Measurements from ENCODE around the gene HEXIM2. TPM values are rescaled to one million over a fixed set of nuclear protein-coding genes. Genes with fewer than 3 reads are reported as not detected.

HEXIM2 gene
- total and polyA plus RNA-seq, 2 of the 13 experiments (the other 11 are each of a cell fraction or from before 2014, with no cell fraction given) = 27.1 to 32.4 TPM

DNA sequence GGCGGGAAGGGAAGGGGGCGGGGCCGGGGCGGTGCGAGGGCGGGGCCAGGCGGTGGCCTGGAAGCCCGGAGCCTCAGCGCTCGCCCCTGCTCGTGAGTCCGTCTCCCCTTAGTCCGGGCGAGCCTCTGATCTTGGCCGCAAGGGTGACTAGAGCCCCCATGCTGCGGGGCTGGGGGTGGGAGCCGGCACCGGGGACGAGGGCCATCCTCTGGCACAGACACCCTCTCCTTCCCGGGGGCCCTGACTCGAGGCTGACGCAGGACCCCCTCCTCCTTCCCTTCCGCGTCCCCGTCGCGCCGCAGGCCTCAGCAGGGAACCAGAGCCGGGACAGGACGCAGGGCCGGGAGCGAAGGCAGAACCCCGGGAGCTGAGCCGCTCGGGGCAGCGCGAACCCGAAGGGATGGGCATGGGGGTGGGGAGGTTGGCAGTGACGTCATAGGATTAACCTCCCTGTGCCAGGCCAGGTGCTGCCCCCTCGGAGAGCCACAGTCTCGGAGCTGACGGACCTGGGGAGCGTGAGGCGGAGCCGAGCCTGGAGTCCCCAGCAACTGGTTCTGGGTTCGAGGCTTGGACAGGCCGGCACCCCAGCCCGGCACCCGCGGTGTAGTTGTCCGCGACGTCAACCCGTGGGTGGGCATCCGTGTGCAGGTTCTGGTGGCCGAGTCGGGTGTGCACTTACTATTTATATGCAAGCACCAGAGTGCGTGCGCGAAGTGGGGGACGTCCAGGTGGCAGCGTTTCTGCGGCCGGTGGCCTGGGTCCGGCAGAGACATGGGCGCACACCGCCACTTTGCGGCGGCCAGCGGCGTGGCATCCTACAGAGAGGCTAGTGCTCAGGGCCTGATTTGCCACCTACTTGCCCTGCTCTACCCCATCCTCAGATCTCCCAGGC, 28.9 kb upstream of the HEXIM2 start (continued):
- TF ChIP-seq ZNF83 (CRISPR knock-in tag; IDR thresholded peaks at IDR 0.05; ENCODE audit: borderline replicate concordance) (peak; percentile 53; the same call in 1 of the 2 replicates), ZNF160 (CRISPR knock-in tag; IDR thresholded peaks at IDR 0.05) (peak; percentile 40; the same call in 1 of the 2 replicates), ZNF225 (CRISPR knock-in tag; IDR thresholded peaks at IDR 0.05) (0 out of 2 replicates have a peak, but pooled peaks have one; percentile 76), ZSCAN20 (CRISPR knock-in tag; IDR thresholded peaks at IDR 0.05; ENCODE audit: borderline replicate concordance) (no peak), JUND (CRISPR knock-in tag; IDR thresholded peaks at IDR 0.05) (no peak), CCAR2 (optimal IDR thresholded peaks at IDR 0.05; ENCODE audit: low read depth, low read length) (no peak), ZNF841 (CRISPR knock-in tag; IDR thresholded peaks at IDR 0.05; ENCODE audit: borderline replicate concordance) (no peak), ZFAT (CRISPR knock-in tag; conservative IDR thresholded peaks at IDR 0.05) (no peak), NFE2L1 (CRISPR knock-in tag; IDR thresholded peaks at IDR 0.05; ENCODE audit: borderline replicate concordance) (no peak; the same call in 1 of the 2 replicates), KLF9 (CRISPR knock-in tag; IDR thresholded peaks at IDR 0.05; ENCODE audit: low read depth) (no peak), ZNF652 (CRISPR knock-in tag; IDR thresholded peaks at IDR 0.05; ENCODE audit: borderline replicate concordance, low read depth) (no peak), ADNP (CRISPR knock-in tag; IDR thresholded peaks at IDR 0.05) (peak; percentile 84; the same call in 1 of the 2 replicates), ZNF644 (CRISPR knock-in tag; IDR thresholded peaks at IDR 0.05; ENCODE audit: low read depth) (no peak), MIER3 (CRISPR knock-in tag; IDR thresholded peaks at IDR 0.05; ENCODE audit: borderline replicate concordance) (0 out of 2 replicates have a peak, but pooled peaks have one; percentile 25), HES4 (CRISPR knock-in tag; IDR thresholded peaks at IDR 0.05; ENCODE audit: borderline replicate concordance) (no peak), NFYB (CRISPR knock-in tag; IDR thresholded peaks at IDR 0.05) (peak; percentile 7), SKI (IDR thresholded peaks at IDR 0.05; ENCODE audit: partially characterized antibody) (no peak), MAFF (IDR thresholded peaks at IDR 0.05; ENCODE audit: low read depth, low read length) (no peak), RELA (CRISPR knock-in tag; IDR thresholded peaks at IDR 0.05) (0 out of 2 replicates have a peak, but pooled peaks have one; percentile 54), KMT2B (CRISPR knock-in tag; IDR thresholded peaks at IDR 0.05) (no peak)
- TF ChIP-seq, protein P1, sequence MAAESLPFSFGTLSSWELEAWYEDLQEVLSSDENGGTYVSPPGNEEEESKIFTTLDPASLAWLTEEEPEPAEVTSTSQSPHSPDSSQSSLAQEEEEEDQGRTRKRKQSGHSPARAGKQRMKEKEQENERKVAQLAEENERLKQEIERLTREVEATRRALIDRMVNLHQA (CRISPR knock-in tag; IDR thresholded peaks at IDR 0.05) = no peak
- TF ChIP-seq, protein P2, sequence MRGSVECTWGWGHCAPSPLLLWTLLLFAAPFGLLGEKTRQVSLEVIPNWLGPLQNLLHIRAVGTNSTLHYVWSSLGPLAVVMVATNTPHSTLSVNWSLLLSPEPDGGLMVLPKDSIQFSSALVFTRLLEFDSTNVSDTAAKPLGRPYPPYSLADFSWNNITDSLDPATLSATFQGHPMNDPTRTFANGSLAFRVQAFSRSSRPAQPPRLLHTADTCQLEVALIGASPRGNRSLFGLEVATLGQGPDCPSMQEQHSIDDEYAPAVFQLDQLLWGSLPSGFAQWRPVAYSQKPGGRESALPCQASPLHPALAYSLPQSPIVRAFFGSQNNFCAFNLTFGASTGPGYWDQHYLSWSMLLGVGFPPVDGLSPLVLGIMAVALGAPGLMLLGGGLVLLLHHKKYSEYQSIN (CRISPR knock-in tag; IDR thresholded peaks at IDR 0.05; ENCODE audit: borderline replicate concordance) = no peak
- TF ChIP-seq, protein P3, sequence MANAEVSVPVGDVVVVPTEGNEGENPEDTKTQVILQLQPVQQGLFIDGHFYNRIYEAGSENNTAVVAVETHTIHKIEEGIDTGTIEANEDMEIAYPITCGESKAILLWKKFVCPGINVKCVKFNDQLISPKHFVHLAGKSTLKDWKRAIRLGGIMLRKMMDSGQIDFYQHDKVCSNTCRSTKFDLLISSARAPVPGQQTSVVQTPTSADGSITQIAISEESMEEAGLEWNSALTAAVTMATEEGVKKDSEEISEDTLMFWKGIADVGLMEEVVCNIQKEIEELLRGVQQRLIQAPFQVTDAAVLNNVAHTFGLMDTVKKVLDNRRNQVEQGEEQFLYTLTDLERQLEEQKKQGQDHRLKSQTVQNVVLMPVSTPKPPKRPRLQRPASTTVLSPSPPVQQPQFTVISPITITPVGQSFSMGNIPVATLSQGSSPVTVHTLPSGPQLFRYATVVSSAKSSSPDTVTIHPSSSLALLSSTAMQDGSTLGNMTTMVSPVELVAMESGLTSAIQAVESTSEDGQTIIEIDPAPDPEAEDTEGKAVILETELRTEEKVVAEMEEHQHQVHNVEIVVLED (CRISPR knock-in tag; IDR thresholded peaks at IDR 0.05; ENCODE audit: borderline replicate concordance) = no peak; the same call in 1 of the 2 replicates
- TF ChIP-seq, protein P4, sequence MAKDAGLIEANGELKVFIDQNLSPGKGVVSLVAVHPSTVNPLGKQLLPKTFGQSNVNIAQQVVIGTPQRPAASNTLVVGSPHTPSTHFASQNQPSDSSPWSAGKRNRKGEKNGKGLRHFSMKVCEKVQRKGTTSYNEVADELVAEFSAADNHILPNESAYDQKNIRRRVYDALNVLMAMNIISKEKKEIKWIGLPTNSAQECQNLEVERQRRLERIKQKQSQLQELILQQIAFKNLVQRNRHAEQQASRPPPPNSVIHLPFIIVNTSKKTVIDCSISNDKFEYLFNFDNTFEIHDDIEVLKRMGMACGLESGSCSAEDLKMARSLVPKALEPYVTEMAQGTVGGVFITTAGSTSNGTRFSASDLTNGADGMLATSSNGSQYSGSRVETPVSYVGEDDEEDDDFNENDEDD (CRISPR knock-in tag; IDR thresholded peaks at IDR 0.05; ENCODE audit: borderline replicate concordance) = no peak
- TF ChIP-seq, protein P5, sequence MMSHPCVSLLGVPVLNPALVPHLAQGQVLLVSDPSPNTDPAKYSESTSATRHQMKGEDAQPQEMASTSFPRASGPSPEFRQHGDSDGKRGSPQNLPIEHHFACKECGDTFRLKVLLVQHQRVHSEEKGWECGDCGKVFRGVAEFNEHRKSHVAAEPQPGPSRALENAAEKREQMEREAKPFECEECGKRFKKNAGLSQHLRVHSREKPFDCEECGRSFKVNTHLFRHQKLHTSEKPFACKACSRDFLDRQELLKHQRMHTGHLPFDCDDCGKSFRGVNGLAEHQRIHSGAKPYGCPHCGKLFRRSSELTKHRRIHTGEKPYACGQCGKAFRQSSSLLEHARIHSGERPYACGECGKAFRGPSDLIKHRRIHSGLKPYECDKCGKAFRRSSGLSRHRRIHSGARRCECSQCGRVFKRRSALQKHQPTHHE (CRISPR knock-in tag; IDR thresholded peaks at IDR 0.05; ENCODE audit: borderline replicate concordance) = peak; percentile 65; the same call in 1 of the 2 replicates
